DND-41 (cell line): ENCODE results near the gene PAK5.

Source experiments
- ATAC-seq: fragments of 200-7000 bp; cut with Tn5 transposase; 3 replicates; pipeline ENCODE4 v1.9.1; 2021; ENCODE audit warnings: low read depth; ENCODE audit not compliant: insufficient read depth
- DNase-seq: peaks from one replicate; pipeline ENCODE4 v3.0.0-alpha.2; 2020
- H2AFZ ChIP-seq: 2 replicates; pipeline ENCODE4 v1.6.0; 2012; ENCODE audit warnings: low read depth, low read length
- H3K27ac ChIP-seq: 2 replicates; pipeline ENCODE4 v1.5.1; 2012; ENCODE audit warnings: low read length, inconsistent platforms
- H3K27me3 ChIP-seq: fragments of 200-600 bp; sonication (generic); 2 replicates; pipeline ENCODE4 v1.6.0; 2012; ENCODE audit warnings: low read length, mild to moderate bottlenecking, inconsistent platforms; ENCODE audit not compliant: insufficient read depth, poor library complexity
- H3K36me3 ChIP-seq: 2 replicates; pipeline ENCODE4 v1.5.1; 2012; ENCODE audit warnings: low read length, inconsistent platforms; ENCODE audit not compliant: insufficient read depth
- H3K4me1 ChIP-seq: 2 replicates; pipeline ENCODE4 v1.5.1; 2012; ENCODE audit warnings: mild to moderate bottlenecking, low read length; ENCODE audit not compliant: insufficient read depth
- H3K4me2 ChIP-seq: 2 replicates; pipeline ENCODE4 v1.6.0; 2012; ENCODE audit warnings: mild to moderate bottlenecking, moderate library complexity, low read length, inconsistent platforms; ENCODE audit not compliant: insufficient read depth
- H3K4me3 ChIP-seq, 2 experiments: fragments of 200-600 bp in 1 of 2; shearing (Covaris generic) in 1 of 2; 2 replicates each; pipeline ENCODE4 v1.5.1; 2012 to 2016; ENCODE audit warnings: inconsistent platforms in 2 of 2, low read length in 2 of 2, mild to moderate bottlenecking in 2 of 2, low read depth in 1 of 2, moderate library complexity in 1 of 2
- H3K79me2 ChIP-seq: 2 replicates; pipeline ENCODE4 v1.6.0; 2012; ENCODE audit warnings: low read length, inconsistent platforms; ENCODE audit not compliant: insufficient read depth
- H3K9ac ChIP-seq: 2 replicates; pipeline ENCODE4 v1.6.0; 2012; ENCODE audit warnings: low read depth, mild to moderate bottlenecking, inconsistent platforms, low read length, moderate library complexity
- H3K9me3 ChIP-seq: 2 replicates; pipeline ENCODE4 v1.5.1; 2012; ENCODE audit warnings: low read length, moderate library complexity, mild to moderate bottlenecking, inconsistent platforms; ENCODE audit not compliant: insufficient read depth, severe bottlenecking
- H4K20me1 ChIP-seq: 2 replicates; pipeline ENCODE4 v1.6.0; 2012; ENCODE audit warnings: low read length; ENCODE audit not compliant: insufficient read depth
- CTCF ChIP-seq: IDR thresholded peaks from 2 replicates; pipeline ENCODE4 v1.5.1; 2012; ENCODE audit warnings: borderline replicate concordance, low read length, moderate library complexity, mild to moderate bottlenecking; ENCODE audit not compliant: poor library complexity, severe bottlenecking; ENCODE audit errors: extremely low read depth
- EZH2 ChIP-seq: IDR thresholded peaks from 3 replicates; pipeline ENCODE4 v1.6.1; 2012; ENCODE audit warnings: borderline replicate concordance, low read depth, mild to moderate bottlenecking, moderate library complexity, low read length, inconsistent platforms; ENCODE audit not compliant: severe bottlenecking

Gene PAK5

DNA sequence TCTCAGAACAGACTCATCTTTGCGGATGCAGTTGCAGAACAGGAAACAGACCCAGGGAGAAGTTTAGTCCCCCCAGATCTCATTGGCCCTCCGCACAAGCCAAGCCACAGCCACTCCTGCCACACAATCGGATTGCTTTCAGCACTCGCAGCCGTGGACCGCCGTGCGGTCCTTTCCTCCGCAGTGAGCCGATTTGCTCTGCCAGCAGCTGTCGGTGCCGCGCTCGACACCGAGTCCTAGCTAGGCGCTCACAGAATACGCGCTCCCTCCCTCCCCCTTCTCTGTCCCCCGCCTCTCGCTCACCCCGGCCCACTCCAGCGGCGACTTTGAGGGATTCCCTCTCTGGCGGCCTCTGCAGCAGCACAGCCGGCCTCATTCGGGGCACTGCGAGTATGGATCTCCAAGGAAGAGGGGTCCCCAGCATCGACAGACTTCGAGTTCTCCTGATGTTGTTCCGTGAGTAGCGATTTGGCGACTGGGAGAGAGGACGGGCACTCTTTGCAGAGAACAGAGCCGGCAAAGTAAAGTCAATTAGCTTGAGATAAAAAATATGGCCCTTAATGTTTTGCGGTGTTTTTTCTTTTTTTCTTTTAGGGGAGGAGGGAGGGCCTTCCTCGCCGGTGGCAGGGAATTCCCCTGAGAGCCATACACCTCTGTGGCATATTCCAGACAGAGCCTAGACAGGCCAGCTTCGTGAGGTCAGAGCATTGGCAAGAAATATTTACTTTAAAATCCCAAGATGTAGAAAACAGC is 324.2 kb downstream of the PAK5 start, which contains the start of gene LAMP5:
LAMP5 (plus strand) TSS at position 130 of the 753 bp plus-strand sequence; CDS start at position 393, 263 bp downstream.
- no peak for ATAC-seq

DNA sequence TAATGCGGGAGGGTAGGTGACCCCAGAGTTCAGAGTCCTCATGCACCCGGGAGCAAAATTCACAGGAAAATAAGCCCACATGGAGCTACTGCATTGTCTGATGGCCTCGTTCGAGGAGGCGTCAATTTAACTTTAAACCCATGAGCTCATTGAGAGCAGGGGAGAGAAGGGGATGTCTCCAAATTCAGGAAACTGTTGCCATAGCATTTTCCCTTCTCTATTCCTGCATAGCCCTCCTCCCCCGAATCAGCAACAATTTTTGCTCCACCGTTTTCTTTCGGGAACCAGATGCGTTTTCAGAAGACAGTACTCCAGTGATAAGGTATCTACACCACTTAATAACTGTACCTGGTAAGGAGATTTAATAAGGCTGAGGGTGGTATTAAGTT is 324.8 kb downstream of the PAK5 start:
- TF ChIP-seq EZH2 = no peak
- TF ChIP-seq CTCF = no peak
- Histone ChIP-seq H3K4me2 (no peak overlapping the region), H3K9ac (no peak overlapping the region), H3K9me3 (no peaks in the 10 kb centered on the region), H3K36me3 (no peaks in the 10 kb centered on the region), H2AFZ (no peak overlapping the region), H3K27me3 (peaks cover 10% of the 10 kb centered on the region), H3K79me2 (no peaks in the 10 kb centered on the region), H3K4me3 (no peak overlapping the region), H3K27ac (no peak overlapping the region), H4K20me1 (no peaks in the 10 kb centered on the region), H3K4me1 (no peaks in the 10 kb centered on the region)
- no peak for DNase-seq
- no peak for ATAC-seq

More for the DNA sequence above, 324.2 kb downstream of the PAK5 start, which contains the start of gene LAMP5:
- no peaks in the 10 kb centered on the region for H3K4me1 ChIP-seq
- no peaks in the 10 kb centered on the region for H3K9me3 ChIP-seq
- H2AFZ ChIP-seq = no peak within 1 kb of the TSS
- H3K36me3 ChIP-seq = no peaks in the 10 kb centered on the region
- TF ChIP-seq EZH2 (no peak), CTCF (no peak)
- no peak within 1 kb of the TSS for H3K4me3 ChIP-seq
- DNase-seq = no peak
- no peak within 1 kb of the TSS for H3K9ac ChIP-seq
- H3K4me2 ChIP-seq = no peak within 1 kb of the TSS
- H3K79me2 ChIP-seq = no peaks in the 10 kb centered on the region
- H4K20me1 ChIP-seq = no peaks in the 10 kb centered on the region
- H3K27me3 ChIP-seq = peaks cover 10% of the 10 kb centered on the region
- H3K27ac ChIP-seq = no peak within 1 kb of the TSS

- no peaks in the 10 kb centered on the region for H3K4me1 ChIP-seq
- H2AFZ ChIP-seq = no peak overlapping the region
- H3K4me2 ChIP-seq = no peak overlapping the region
- no peak for ATAC-seq
- no peak for DNase-seq
- TF ChIP-seq EZH2 (no peak), CTCF (no peak)
- H3K27me3 ChIP-seq = peaks cover 6% of the 10 kb centered on the region
- H3K9me3 ChIP-seq = no peaks in the 10 kb centered on the region
- H3K9ac ChIP-seq = no peak overlapping the region
- no peaks in the 10 kb centered on the region for H4K20me1 ChIP-seq
- no peaks in the 10 kb centered on the region for H3K36me3 ChIP-seq
- H3K4me3 ChIP-seq = no peak overlapping the region
- H3K27ac ChIP-seq = no peak overlapping the region
- H3K79me2 ChIP-seq = no peaks in the 10 kb centered on the region
These were observed 328.0 kb downstream of the PAK5 start for GRCh38 chr20:9510911-9511310.
